SK-N-DZ (cell line): ENCODE results near the gene FNDC1.

ENCODE experiments used
- DNase-seq: peaks from one replicate; pipeline ENCODE4 v3.0.0-alpha.2; 2015; ENCODE audit warnings: low spot score

FNDC1 gene

DNA sequence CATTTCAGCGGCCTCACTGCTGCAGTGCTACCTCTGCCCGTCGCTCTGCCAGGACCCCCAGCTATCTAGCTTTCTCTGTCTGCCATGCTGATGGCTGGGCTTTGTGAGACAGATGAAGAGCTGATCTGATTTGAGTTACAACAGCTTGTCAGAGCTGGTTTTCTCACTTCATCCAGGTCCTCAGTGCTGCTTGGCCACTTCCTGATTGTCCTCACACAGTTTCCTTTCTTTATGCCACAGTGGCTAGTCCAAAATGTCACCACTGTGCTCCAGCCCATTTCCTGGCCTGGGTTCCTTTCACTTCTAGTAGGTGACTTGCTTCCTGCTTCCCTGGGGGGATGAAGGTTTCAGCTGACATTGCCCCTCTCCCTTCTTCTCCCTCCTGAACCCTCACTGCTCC lies 35.4 kb downstream of the FNDC1 start:
- no peak for DNase-seq

DNA sequence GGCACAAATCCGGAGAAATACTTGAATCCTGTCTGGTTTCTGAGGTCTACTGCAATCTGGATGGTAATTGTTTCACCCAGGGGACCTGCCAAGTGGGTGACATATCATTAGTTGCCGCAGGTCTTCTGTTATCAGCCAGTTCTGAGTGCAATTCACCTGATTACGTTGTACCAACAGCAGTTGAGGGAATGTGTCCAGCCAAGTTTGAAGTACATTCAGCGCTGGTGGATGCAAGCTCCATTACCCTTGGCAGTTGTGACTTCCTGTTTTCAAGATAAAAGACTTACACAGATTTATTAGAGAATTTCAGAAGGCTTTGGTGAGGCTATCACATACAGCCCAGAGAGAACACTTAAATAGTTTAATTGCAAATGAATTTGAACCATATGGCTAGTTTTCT lies 42.8 kb downstream of the FNDC1 start:
- no peak for DNase-seq

DNA sequence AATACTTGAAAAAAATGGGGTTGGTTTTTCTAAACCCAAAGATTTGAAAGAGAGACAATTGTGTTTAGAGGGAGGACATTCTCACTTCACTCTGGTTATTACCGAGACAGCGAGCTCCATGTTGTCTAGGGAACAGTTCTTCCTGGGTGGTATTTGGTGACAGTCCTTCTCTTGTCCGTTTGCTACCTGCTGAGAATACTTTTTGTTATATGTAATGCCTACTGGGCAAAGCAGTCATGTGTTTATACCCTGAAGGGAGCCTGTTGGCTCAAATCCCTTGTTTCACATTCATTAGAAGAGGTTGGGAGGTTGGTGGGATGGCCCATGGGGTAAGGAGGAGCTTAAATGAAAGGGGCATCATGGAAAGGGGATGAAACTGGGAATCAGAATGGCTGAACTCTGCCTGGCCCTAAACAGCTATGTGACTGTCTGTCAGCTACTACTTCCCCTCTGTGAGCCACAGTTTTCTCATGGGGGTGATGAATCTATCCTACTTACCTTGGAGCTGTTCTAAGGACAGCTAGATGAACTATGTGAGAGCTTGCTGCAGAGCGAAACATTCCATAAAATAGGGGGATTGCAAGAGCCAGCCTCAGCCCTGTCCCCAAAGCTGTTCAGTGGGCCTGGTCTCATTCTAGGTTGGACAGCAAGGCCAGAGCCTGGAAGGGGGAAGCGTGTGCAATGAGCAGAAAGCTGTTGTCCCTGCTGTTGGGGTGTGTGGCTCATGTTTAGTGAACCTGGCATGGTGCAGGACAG lies 43.5 kb downstream of the FNDC1 start:
- DNase-seq: no peak

DNA sequence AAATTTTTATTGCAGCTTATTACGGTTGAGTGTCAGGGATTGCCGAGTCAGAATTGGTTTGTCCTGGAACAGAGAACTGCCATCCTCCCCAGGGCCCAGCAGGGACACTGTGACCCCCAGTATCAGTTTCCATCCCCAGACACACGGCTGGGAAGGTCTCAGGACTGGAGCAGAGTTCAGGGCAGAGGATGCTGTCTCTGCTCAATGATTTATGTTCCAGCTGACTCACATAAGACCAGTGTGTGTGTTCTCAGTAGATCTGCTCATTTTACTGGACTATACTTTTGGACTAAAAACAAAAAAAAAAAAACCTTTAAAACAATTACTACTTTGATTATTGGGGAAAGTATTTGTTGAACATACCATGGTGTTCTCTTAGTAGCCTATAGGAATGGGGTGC lies 44.2 kb downstream of the FNDC1 start:
- DNase-seq: no peak

DNA sequence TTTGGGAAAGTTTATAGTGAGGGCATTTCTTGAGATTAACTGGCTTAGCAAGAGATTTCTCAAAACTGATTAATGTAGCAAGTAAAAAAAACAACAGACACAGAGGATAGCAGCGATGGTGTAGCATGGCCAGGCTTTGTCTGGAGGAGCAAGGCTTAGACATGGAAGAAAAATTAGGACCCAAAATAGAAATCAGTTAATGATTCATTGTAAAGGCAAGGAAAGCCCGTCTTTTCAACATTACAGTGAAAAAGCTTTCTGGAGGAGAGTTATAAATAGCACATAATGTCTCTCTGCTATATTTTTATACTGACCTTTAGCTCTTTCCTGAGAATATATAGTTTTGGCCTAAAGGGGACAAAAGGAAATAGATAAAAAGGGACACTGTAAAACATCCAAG lies 45.1 kb downstream of the FNDC1 start:
- DNase-seq: no peak

DNA sequence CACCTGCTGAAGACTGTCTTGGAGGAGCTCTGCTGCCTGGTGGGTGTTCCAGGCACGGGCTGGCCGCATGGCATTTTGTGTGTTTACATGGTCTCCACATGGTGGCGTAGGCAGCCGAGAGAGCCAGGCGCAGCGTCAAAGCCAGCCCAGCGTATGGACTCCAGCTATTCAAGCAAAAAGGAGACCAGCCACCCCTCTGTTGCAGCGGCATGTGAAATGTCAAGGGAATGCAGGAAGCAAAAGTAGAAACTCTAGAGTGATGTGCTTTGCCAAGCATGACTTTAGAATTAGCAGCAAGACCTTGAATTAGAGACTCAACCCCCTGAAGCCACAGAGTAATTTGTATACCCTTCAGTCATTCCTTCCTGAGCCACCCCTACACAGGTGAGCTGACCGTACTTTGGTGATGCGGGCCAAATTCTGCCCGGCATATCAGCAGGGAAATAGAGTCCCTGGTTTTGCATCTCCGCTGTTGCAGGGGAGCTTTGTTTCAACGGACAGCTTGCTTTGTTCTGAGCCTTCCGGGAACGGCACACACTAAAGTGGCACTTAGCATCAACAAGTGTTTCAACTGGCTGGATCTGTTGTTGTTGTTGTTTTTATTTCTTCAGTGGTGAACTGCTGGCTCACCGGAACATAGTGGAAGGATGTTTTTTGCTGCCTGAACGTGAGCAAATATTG lies 48.5 kb downstream of the FNDC1 start:
- no peak for DNase-seq

DNA sequence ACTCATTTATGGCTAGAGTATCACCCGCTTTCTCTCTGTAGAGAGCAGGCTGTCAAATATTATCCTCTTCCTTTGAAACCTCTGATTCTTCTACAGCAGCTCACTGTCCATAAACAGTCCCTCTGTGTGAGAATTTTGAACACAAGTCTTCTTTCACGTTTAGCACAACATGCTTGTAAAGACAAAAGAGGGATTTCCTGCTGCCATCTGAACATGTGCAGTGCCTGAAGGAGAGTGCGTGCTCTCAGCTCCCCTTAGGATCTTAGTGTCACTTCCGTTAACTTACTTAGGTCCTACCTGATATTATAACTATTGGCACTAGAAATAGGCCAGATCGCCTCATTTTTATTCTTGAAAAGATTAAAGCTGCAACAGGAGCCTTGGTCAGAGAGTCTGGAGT lies 50.9 kb downstream of the FNDC1 start:
- DNase-seq: no peak

DNA sequence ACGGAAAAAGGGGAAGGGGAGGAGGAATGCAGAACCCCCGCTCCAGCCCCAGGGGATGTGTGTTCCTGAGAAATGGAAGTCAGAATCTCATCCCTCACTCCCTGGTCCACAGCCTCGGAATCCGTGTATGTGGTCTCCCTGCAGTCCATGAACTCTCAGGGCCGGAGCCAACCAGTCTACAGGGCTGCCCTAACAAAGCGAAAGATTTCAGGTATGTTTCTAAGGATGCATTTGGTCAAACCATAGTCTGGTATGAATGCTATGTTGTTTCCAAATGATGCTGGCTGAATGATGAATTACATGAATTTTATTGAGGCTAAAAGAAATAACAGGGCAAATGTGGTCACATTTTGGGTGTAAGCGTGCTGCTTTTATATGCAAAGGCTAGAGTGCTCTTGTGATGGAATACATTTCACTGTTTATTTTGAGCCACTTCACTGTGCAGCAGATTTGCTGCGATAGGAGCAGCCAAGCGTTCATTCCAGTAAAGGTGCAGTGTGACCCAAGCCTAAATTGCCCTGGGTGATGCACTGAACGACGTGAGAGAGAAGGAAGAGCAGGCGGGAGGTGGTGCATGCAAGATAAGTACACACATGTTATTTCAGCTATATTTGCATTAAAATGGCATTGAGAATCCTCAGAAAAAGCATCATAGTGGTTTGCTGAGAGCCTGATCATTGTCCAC lies 52.4 kb downstream of the FNDC1 start:
- no peak for DNase-seq

DNA sequence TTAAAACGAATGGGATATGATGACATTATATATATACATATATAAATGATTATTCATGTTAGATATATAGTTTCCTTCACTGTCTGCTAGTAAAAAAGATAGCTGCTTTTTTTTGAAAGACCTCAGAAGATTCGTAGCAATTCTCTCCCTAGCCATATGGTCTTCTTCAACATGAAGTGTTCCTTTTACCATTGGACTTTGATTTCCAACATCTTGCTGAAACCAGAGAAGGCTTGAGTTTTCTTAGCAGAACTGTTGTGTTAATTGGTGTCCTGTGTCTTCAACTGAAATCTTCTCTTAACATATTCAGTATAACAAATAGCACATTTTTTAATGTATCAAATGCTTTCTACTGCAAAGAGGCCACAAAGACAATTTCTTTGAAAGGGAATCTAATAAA lies 55.3 kb downstream of the FNDC1 start:
- no peak for DNase-seq

DNA sequence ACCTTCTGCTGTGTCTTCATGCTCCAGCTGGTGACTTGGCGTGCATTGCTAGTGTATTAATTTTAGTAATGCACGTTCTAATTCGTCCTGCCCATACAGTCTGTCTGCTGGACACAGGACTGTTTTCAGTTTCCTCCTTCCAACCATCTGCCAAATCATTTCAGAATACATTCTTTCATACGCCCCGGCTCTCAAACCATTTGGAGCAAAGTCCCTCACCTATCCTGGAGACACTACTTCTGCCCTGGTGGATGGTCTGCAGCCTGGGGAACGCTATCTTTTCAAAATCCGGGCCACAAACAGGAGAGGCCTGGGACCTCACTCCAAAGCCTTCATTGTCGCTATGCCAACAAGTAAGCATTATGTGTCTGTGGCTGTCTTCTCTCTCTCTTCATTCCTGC lies 60.5 kb downstream of the FNDC1 start:
- DNase-seq: no peak

DNA sequence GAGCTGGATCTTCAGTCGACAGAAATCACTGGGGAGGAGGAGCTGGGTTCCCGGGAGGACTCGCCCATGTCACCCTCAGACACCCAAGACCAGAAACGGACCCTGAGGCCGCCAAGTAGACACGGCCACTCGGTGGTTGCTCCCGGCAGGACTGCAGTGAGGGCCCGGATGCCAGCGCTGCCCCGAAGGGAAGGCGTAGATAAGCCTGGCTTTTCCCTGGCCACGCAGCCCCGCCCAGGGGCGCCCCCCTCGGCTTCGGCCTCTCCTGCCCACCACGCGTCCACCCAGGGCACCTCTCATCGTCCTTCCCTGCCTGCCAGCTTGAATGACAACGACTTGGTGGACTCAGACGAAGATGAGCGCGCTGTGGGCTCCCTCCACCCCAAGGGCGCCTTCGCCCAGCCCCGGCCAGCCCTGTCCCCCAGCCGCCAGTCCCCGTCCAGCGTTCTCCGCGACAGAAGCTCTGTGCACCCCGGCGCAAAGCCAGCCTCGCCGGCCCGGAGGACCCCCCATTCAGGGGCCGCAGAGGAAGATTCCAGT lies 63.0 kb downstream of the FNDC1 start:
- no peak for DNase-seq

DNA sequence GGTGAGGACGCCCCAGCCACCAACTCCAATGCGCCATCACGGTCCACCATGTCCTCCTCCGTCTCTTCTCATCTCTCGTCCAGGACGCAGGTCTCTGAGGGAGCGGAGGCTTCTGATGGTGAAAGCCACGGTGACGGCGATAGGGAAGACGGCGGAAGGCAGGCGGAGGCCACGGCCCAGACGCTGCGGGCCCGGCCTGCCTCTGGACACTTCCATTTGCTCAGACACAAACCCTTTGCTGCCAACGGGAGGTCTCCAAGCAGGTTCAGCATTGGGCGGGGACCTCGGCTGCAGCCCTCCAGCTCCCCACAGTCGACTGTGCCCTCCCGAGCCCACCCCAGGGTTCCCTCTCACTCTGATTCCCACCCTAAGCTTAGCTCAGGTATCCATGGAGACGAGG lies 63.6 kb downstream of the FNDC1 start:
- DNase-seq: no peak

DNA sequence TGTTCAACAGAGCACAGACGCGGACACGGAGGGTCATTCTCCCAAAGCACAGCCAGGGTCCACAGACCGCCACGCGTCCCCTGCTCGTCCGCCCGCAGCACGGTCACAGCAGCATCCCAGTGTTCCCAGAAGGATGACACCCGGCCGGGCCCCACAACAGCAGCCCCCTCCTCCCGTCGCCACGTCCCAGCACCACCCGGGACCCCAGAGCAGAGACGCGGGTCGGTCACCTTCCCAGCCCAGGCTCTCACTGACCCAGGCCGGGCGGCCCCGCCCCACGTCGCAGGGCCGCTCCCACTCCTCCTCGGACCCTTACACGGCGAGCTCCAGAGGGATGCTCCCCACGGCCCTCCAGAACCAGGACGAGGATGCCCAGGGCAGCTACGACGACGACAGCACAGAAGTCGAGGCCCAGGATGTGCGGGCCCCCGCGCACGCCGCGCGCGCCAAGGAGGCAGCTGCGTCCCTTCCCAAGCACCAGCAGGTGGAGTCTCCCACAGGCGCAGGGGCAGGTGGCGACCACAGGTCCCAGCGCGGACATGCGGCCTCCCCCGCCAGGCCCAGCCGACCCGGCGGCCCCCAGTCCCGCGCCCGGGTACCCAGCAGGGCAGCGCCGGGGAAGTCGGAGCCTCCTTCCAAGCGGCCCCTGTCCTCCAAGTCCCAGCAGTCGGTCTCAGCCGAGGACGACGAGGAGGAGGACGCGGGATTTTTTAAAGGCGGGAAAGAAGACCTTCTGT lies 64.3 kb downstream of the FNDC1 start:
- no peak for DNase-seq

DNA sequence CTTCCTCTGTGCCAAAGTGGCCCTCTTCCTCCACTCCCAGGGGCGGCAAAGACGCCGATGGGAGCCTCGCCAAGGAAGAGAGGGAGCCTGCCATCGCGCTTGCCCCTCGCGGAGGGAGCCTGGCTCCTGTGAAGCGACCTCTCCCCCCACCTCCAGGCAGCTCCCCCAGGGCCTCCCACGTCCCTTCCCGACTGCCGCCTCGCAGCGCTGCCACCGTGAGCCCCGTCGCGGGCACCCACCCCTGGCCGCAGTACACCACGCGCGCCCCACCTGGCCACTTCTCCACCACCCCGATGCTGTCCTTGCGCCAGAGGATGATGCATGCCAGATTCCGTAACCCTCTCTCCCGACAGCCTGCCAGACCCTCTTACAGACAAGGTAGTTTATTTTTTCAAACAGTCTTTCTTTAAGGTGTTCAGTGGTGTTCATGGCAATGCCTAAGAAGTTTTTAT lies 64.9 kb downstream of the FNDC1 start:
- no peak for DNase-seq

DNA sequence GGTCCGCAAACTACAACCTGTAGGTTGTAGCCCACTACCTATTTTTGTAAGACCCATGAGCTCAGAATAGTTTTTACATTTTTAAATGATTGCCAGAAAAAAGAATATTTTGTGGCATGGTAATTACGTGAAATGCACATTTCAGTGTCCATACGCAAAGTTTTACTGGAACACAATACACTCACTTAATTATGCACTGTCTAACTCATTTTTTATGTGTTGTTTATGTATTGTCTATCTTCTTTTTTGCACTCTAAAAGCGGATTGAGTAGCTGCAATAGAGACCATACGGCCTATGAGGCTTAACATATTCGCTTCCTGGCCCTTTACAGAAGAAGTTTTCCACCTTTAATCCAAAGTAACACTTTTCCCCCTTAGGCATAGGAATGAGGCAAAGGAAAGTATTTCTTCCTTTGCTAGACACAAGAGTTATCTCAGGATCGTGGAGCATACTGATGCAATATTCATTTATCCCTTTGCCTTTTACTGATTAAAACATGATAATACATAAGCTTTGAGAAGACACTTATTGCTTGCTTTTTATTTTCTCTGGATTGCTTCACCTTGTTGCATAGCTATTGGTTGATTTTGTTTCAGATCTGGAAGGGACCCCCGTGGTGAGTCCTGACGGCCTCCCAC lies 69.8 kb downstream of the FNDC1 start:
- DNase-seq: no peak

DNA sequence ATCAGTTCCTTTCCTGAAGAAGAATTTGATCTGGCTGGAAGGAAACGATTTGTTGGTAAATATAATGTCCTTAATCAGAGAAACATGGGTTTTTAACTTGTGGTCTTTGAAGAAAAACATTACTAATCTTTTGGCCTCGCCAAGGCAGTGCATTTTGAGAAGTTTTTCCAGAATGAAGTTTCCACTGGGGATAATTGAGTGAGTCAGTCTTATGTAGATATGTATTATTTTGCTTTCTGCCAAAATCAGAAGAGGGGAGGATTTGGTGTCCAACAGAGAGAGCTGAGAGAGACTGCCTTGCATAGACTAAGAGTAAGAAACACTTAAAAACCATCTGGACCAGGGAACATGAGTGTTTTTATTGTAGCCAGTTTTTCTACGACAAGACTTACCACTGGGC lies 79.9 kb downstream of the FNDC1 start:
- DNase-seq: no peak

DNA sequence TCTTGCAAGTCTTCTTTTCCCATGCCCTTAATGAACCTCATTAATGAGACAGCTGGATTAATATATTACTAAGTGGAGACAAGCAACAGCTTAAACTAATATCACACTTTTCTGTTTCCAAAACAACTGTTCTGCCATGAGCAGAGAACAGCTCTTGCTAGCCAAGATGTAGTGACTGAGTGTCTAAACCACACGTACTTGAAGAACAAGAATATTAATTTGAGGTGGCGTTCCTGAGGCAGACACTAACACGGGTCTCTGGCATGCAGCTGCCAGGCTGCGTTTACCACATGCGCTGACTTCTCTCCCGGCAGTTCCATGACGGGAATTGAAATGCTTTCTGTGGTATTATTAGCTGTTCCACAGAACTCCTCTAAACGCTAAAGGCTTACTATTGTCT lies 80.6 kb downstream of the FNDC1 start:
- DNase-seq: no peak

DNA sequence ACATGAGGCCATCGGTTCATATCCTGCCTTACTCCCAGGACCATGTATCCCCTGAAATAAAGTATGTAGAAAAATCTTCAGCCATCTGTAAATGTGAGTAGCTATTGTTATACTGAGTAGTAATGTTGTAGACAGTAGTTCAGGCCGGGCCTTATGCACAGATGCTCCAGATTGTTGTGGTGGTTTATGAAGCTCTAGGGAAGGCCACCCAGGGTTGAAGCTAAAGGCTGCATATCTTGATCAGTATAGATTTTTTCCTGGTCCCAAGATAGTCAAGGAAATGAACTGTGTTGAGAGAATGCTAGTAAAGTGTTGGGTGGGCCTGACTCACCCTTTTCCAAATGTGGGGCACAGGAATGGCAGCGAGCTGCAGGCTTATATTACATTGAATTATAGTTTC lies 81.4 kb downstream of the FNDC1 start:
- DNase-seq: no peak

DNA sequence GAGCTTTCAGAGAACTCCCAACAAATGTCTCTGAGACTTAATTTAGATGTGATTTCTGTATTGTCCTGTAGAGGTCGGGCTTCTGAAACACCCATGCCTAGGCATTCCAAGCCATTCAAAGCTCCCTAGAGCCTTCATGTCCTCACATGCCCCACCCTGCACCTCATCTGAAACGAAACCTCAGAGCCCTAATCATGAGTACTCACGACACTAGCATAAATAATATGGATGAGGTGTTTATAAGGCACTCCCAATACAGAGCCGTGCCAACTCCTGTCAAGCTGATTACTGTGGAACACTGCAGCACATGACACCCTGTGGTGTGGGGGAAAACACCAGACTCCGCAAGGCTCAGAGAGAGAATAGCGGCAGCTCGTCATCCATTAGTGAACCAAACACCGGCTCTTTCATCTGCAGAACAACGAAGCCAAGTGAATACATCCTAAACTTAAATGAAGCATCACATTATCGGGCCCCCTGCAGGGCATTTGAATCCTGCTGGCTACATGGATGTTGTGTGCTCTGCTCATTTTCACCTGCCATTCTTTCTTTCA lies 83.8 kb downstream of the FNDC1 start:
- DNase-seq: peak; percentile 13

DNA sequence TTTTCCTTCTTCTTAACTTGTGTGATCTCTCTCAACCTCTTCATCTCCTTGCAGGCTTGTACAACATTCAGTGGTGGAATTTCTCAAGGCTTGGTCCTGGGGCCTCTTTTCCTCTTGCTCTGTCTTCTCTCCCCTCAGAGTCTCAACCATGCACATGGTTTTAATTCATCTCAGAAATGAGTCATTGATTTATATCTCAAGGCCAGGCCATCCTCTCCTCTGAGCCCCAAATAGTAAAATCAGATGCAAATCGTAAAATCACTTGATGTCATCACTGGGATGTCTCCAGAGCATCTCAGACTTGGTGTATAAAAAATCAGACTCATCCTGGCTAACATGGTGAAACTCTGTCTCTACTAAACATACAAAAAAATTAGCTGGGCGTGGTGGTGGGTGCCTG lies 85.0 kb downstream of the FNDC1 start:
- no peak for DNase-seq

DNA sequence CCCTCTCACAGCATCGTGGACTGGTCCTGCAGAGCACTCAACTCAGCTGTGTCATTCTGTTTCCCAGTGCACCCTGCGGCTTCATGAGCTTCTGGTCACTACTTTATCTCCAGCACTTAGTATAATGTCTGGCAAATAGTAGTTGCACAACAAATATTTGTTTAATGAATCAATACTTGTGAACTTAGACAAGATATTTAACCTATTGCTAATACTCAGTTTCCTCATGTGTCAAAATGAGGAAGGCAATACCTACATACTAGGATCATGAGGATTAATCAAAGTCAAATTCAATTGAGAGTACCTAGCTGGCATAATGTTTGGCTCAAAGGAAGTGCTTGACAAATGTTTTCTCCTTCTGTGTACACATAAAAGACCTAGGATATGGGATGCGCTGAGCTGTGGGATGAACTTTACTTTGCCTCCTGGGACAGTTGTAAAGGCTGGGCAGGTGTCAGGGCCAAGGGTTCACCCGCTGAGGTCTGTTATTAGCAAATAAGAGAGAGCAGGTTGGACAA lies 86.3 kb downstream of the FNDC1 start:
- DNase-seq: no peak
